Gastrocnemius medialis (tissue), 4 donors: ENCODE results near the gene SMIM29.

Source experiments
- CTCF ChIP-seq, 5 experiments: fragments of 450-650 bp in 3 of 5; fragments of 200-600 bp in 2 of 5; sonication (generic) in 2 of 5; IDR thresholded peaks in 4 of 5; conservative IDR thresholded peaks in 1 of 5; 1 replicate in 4 of 5; 2 replicates in 1 of 5; pipeline ENCODE4 v1.5.1; 2016 to 2019; ENCODE audit warnings: antibody characterized with exemption in 5 of 5, mild to moderate bottlenecking in 3 of 5, moderate library complexity in 3 of 5
- POLR2A ChIP-seq, 2 donors: fragments of 450-650 bp; IDR thresholded peaks; one replicate each; pipeline ENCODE4 v1.6.1; 2017; ENCODE audit warnings: antibody characterized with exemption in 2 of 2, mild to moderate bottlenecking in 2 of 2, moderate library complexity in 2 of 2

- TF ChIP-seq CTCF (IDR thresholded peaks at IDR 0.05 in 4 of 5, conservative IDR thresholded peaks at IDR 0.05 in 1 of 5) (no peak), POLR2A (IDR thresholded peaks at IDR 0.05) (no peak)
Measured at GRCh38 chr6:34200340-34200971, 48.4 kb downstream of the SMIM29 start.
